SK-N-SH treated with all-trans-retinoic acid at 6 μM for 48 hours (cell line): Measurements from ENCODE around the gene SMIM10L2A.
"Not testable (repeated sequence)": the region's sequence is repeated elsewhere in the genome, so short reads cannot be mapped to it uniquely, and the experiment has no call there.

Source experiments
- CREB5 ChIP-seq: fragments of 250-450 bp; sonication (Bioruptor Pico); IDR thresholded peaks from 2 replicates; pipeline ENCODE4 v1.5.1; 2020; ENCODE audit warnings: low read depth, mild to moderate bottlenecking, moderate library complexity
- OSR1 ChIP-seq: fragments of 250-450 bp; sonication (Bioruptor Pico); IDR thresholded peaks from 2 replicates; pipeline ENCODE4 v1.8.0; 2022; ENCODE audit warnings: moderate library complexity, mild to moderate bottlenecking, inconsistent platforms
- PATZ1 ChIP-seq: fragments of 250-450 bp; sonication (Bioruptor Pico); IDR thresholded peaks from 2 replicates; pipeline ENCODE4 v1.8.0; 2020; ENCODE audit warnings: mild to moderate bottlenecking, moderate library complexity, borderline replicate concordance
- ZFP3 ChIP-seq: fragments of 250-450 bp; sonication (Bioruptor Pico); IDR thresholded peaks from 2 replicates; pipeline ENCODE4 v1.5.0; 2020; ENCODE audit warnings: mild to moderate bottlenecking, moderate library complexity
- ZFP30 ChIP-seq: fragments of 450-650 bp; formaldehyde crosslinking; IDR thresholded peaks from 2 replicates; pipeline ENCODE4 v1.5.0; 2022; ENCODE audit warnings: mild to moderate bottlenecking, moderate library complexity
- ZNF8 ChIP-seq: fragments of 450-650 bp; formaldehyde crosslinking; IDR thresholded peaks from 2 replicates; pipeline ENCODE4 v1.5.0; 2020; ENCODE audit warnings: mild to moderate bottlenecking, moderate library complexity
- TF ChIP-seq, protein P1 (sequence below): fragments of 250-450 bp; sonication (Bioruptor Pico); IDR thresholded peaks from 2 replicates; pipeline ENCODE4 v1.8.0; 2021; ENCODE audit warnings: low read depth, mild to moderate bottlenecking, moderate library complexity, borderline replicate concordance

DNA sequence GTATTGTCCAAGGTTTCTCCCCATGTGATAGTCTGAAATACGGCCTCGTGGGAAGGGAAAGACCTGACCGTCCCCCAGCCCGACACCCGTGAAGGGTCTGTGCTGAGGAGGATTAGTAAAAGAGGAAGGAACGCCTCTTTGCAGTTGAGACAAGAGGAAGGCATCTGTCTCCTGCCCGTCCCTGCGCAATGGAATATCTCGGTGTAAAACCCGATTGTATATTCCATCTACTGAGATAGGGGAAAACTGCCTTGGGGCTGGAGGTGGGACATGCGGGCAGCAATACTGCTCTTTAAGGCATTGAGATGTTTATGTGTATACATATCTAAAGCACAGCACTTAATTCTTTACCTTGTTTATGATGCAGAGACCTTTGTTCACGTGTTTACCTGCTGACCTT lies 15.3 kb upstream of the SMIM10L2A start:
- TF ChIP-seq CREB5 (CRISPR knock-in tag); OSR1 (CRISPR knock-in tag); PATZ1 (CRISPR knock-in tag); ZFP30 (CRISPR knock-in tag); ZNF8; ZFP3: not testable (repeated sequence)
- TF ChIP-seq, protein P1, sequence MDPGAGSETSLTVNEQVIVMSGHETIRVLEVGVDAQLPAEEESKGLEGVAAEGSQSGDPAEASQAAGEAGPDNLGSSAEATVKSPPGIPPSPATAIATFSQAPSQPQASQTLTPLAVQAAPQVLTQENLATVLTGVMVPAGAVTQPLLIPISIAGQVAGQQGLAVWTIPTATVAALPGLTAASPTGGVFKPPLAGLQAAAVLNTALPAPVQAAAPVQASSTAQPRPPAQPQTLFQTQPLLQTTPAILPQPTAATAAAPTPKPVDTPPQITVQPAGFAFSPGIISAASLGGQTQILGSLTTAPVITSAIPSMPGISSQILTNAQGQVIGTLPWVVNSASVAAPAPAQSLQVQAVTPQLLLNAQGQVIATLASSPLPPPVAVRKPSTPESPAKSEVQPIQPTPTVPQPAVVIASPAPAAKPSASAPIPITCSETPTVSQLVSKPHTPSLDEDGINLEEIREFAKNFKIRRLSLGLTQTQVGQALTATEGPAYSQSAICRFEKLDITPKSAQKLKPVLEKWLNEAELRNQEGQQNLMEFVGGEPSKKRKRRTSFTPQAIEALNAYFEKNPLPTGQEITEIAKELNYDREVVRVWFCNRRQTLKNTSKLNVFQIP: not testable (repeated sequence)
